GM19468 (cell line): Measurements from ENCODE around the gene BCL7A.
"Not testable (repeated sequence)": the region's sequence is repeated elsewhere in the genome, so short reads cannot be mapped to it uniquely, and the experiment has no call there.

Experiments
- ATAC-seq: cut with Tn5 transposase; IDR thresholded peaks from one replicate; pipeline ENCODE4 v1.9.1; 2021; ENCODE audit warnings: mild to moderate bottlenecking, moderate library complexity, moderate number of reproducible peaks; ENCODE audit not compliant: unreplicated experiment; ENCODE audit errors: extremely low read depth

Gene BCL7A

DNA sequence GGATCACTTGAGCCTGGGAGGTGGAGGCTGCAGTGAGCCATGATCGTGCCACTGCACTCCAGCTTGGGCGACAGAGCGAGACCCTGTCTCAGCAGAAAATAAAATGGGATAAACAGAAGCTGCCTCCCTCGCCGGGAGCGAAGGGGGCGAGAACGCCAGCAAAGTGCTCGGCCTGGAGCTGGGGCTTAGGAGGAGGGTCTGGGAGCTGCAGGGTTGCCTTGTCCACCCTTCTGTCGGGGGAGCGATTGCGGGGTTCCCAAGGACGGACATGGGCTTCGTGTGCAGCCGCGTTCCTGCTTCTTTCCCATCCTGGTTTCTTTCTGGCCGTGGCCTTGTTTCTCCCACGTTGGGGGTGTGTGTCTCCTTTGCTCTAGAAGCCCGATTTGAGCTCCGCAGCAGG, 29.0 kb downstream of the BCL7A start:
- ATAC-seq, result no peak

- no peak for ATAC-seq
These were observed 29.7 kb downstream of the BCL7A start for GRCh38 chr12:122051231-122051876.

DNA sequence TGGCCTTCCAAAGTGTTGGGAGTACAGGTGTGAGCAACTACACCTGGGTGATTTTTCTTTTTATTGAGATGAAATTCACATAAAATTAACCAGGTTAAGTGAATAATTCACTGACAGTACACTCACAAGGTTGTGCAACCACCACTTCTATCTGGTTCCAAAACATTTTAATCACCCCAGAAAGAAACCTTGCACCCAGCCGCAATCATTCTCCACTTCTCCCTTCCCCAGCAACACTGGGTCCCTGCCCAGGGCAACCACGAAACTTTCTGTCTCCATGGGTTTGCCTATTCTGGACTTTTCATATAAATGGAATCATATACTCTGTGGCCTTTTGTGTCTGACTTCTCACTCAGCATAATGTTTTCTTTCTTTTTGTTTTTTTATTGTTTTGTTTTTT, 30.6 kb downstream of the BCL7A start:
- no peak for ATAC-seq

GRCh38 chr12:122054842-122055520, 33.3 kb downstream of the BCL7A start:
- no peak for ATAC-seq

DNA sequence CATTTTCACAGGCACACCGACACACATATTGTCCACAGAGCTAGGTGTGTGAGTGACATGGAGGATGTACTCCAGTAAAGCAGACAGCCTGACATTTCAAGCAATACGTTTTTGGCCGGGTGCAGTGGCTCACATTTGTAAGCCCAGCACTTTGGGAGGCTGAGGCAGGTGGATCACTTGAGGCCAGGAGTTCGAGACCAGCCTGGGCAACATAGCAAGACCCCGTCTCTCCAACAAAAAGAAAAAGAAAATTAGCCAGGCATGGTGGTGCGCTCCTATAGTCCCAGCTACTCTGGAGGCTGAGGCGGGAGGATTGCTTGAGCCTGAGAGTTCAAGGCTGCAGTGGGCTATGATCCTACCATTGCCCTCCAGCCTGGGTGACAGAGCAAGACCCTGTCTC, 34.7 kb downstream of the BCL7A start:
- not testable (repeated sequence) for ATAC-seq

- ATAC-seq, result no peak
These were observed 35.5 kb downstream of the BCL7A start for GRCh38 chr12:122057007-122057735.

GRCh38 chr12:122057769-122058168, 36.1 kb downstream of the BCL7A start:
- no peak for ATAC-seq

DNA sequence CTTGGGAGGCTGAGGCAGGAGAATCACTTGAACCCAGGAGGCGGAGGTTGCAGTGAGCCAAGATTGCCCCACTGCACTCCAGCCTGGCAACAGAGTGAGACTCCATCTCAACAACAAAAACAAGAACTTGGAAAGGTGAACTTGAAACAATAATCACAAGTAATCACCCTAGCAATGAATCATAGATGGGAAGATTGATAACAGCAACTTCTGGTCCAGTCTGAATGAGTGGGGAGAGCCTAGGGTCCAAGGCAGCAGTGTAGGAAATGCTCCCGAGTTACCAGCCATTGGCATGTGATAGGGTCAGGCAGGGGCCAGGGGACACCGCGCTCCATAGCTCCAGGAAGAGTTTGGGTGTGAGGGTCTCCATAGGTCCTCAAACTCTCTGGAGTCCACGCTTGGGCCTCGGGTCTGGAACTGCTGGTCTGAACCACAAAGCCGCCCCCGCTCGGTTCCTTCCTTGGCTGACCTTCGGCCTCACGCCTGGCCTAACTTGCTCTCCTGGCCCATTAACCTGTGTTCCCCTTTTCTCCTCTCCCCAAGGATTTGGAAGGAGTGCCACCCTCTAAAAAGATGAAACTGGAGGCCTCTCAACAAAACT, 37.0 kb downstream of the BCL7A start:
- no peak for ATAC-seq

DNA sequence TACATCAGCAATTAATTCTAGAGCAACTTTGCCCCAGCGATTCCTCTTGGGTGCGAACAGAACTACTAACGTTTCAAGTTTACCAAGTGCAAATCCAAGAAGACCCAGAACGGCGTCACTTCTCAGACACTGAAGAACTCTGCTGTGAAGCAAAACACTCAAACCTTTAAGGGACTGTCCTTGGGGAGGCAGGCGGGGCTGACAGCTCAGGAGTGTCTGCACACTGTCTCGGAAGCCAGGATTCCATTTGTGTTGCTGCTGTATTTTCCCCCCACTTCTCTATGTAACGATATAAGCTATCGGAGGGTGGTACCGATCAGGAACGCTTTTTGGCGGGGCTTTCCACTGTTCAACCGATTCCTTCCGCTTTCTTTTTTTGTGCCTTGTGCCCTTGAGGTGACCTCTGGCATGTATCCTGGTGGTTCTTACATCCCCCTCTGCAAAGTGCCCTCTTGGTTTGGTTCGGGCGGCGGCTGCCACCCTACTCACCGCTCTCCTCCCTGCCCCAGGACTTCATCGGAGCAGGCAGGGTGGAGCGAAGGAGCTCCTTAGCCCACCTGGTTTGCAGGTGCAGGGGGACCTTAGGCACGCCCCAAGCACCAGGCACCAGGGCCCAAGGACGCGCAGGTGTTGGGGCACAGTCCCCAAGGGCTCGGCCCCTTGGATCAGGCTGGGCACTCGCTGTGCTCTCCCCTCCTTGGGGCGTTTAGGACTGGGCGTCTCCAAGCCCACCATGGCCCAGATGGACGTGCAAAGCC, 37.7 kb downstream of the BCL7A start:
- no peak for ATAC-seq

GRCh38 chr12:122060081-122060501, 38.4 kb downstream of the BCL7A start:
- no peak for ATAC-seq

- no peak for ATAC-seq
These were observed 39.6 kb downstream of the BCL7A start for GRCh38 chr12:122061253-122061652.

DNA sequence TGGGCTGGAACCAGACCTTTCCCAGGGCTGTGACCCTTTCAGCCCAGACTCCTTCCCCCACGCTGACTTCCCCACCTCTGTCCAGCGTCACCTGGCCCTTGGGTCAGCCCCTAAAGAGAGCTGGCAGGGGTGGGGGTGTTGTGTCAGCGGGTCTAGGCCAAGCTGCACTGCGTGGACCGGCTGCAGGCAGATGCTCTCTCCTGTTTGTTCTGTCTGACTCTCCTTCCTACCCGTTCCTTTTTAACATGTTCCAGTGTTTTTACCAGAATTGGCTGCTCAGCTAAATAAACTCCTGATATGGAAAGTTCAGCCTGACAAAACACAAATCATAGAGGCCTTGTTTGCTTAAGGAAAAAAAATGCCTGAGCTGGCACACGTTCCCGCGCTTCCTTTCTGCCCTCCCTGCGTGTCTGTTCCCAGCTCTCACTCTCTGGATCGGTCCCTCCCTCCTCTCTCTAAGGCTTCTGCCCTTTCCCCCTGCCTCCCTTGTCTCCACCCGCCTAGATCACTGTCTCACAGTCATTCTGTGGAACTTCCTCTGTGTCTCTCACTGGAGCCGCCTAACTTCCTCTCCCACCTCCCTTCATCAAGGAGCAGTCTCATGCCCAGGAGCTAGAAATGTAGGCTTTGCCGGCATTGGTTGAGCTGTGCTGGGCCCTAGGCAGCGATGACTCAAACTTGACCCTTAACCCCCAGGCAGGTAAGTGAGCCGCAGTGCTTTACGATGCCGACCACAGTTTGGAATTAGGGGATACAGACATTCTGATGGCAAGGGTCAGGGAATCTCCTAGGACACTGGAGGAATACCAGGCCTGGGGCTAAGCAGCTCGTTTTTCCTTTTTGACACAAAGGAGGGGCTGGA, 41.4 kb downstream of the BCL7A start:
- ATAC-seq, result no peak

- no peak for ATAC-seq
These were observed 42.0 kb downstream of the BCL7A start for GRCh38 chr12:122063694-122064024.

DNA sequence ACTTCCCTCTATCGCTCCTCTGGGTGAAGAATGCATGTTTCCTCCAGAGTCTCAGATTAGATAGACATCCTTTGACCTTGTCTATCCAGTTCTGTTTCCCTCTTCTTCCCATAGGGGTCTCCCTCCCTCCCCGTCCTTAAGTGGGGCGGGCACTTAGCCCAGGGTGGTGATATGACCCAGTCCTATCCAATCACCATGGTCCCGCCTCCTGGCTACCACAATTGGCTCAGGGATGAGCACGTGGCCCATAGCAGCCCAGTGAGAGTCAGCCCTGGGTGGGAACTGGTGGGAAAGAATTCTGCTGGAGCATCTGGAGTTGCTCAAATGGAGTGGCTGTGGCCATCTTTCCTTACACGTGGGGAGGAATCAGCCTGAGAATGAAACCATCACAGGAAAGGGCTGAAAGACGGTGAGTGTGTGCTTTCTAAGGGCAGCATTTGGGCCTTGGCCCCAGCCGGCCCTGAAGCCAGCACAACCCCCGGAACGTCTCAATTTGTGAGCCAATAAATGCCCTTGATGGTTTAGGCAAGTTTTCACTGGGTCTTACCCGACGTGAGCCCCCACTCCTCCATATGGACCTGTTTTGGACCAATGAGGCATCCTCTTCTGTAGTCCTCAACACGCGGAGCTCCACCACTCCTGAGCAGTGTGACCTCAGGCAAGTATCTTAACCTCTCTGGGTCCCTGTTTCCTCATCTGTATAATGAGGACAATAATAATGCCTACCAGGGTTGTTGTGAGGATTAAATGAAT, 42.5 kb downstream of the BCL7A start:
- ATAC-seq, result no peak

GRCh38 chr12:122064780-122065588, 43.3 kb downstream of the BCL7A start:
- ATAC-seq, result no peak

DNA sequence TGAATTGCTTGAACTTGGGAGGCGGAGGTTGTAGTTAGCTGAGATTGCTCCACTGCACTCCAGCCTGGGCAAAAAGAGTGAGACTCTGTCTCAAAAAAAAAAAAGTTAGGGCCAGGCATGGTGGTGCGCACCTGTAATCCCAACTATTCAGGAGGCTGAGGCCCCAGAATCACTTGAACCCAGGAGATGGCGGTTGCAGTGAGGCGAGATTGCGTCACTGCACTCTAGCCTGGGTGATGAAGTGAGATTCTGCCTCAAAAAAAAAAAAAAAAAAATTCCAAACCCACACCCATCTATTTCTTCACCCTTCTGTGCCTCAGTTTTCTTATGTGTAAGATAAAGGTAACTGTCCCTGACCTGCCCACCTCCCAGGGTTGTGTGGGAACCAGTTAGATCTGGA, 45.9 kb downstream of the BCL7A start:
- no peak for ATAC-seq

GRCh38 chr12:122067966-122068365, 46.3 kb downstream of the BCL7A start:
- ATAC-seq, result peak; percentile 45
